Neural progenitor cell (in vitro differentiated cells): Measurements from ENCODE around the gene NSUN4.

Source experiments
- EZH2 ChIP-seq: fragments of 200-600 bp; sonication (generic); IDR thresholded peaks from 2 replicates; pipeline ENCODE4 v1.6.1; 2017; ENCODE audit warnings: antibody characterized with exemption, mild to moderate bottlenecking, moderate library complexity
- EZH2phosphoT487 ChIP-seq: fragments of 200-600 bp; sonication (generic); IDR thresholded peaks from 2 replicates; pipeline ENCODE4 v1.6.1; 2017; ENCODE audit warnings: antibody characterized with exemption
- TF ChIP-seq, protein P1 (sequence below): fragments of 200-600 bp; sonication (generic); IDR thresholded peaks from 2 replicates; pipeline ENCODE4 v1.5.1; 2017; ENCODE audit warnings: antibody characterized with exemption, mild to moderate bottlenecking

GRCh38 chr1:46352363-46352762 is 11.8 kb downstream of the NSUN4 start:
- no peak for TF ChIP-seq EZH2
- TF ChIP-seq, protein P1, sequence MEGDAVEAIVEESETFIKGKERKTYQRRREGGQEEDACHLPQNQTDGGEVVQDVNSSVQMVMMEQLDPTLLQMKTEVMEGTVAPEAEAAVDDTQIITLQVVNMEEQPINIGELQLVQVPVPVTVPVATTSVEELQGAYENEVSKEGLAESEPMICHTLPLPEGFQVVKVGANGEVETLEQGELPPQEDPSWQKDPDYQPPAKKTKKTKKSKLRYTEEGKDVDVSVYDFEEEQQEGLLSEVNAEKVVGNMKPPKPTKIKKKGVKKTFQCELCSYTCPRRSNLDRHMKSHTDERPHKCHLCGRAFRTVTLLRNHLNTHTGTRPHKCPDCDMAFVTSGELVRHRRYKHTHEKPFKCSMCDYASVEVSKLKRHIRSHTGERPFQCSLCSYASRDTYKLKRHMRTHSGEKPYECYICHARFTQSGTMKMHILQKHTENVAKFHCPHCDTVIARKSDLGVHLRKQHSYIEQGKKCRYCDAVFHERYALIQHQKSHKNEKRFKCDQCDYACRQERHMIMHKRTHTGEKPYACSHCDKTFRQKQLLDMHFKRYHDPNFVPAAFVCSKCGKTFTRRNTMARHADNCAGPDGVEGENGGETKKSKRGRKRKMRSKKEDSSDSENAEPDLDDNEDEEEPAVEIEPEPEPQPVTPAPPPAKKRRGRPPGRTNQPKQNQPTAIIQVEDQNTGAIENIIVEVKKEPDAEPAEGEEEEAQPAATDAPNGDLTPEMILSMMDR, result no peak
- no peak for TF ChIP-seq EZH2phosphoT487
